K562 (cell line): ENCODE data around the gene ALDH3A2. TPM values are rescaled to one million over a fixed set of nuclear protein-coding genes. Genes with fewer than 3 reads are reported as not detected.

Experiments used
- ATAC-seq: fragments of 200-7000 bp; cut with Tn5 transposase; 3 replicates; pipeline ENCODE4 v1.9.1; 2020; ENCODE audit warnings: moderate library complexity
- BruUV-seq: library from RNA; stranded (reverse); fragments of 400-500 nt; replicated peaks from 2 replicates; lab custom pipeline; 2021; lab: Mats Ljungman, UMichigan
- CTCF ChIA-PET: fragments of 300-600 bp; formaldehyde crosslinking; extraction: SDS; loops from one replicate; lab custom pipeline; 2021; ENCODE audit warnings: low intra/inter-chr PET ratio; lab: Yijun Ruan, JAX
- POLR2A ChIA-PET: fragments of 300-600, 350-650 bp; sonication (Branson Sonifier 250); formaldehyde crosslinking; extraction: SDS; loops from one replicate; lab custom pipeline; 2021; ENCODE audit warnings: antibody characterized with exemption, inconsistent platforms; lab: Yijun Ruan, JAX
- DNase-seq, 4 experiments: peaks; one replicate each; pipeline versions ENCODE4 v3.0.0 to v3.0.0-alpha.2; 2011 to 2018; ENCODE audit warnings: low spot score in 3 of 4, mixed read lengths in 3 of 4; ENCODE audit errors: extremely low read depth in 1 of 4
- FAIRE-seq: peaks from 2 replicates; lab custom pipeline; 2011; peaks lifted over from hg19 to GRCh38; lab: Jason Lieb, UNC
- H2AFZ ChIP-seq: 2 replicates; pipeline ENCODE4 v1.6.0; 2011; ENCODE audit warnings: low read depth, low read length, control low read depth, inconsistent platforms
- H3K27ac ChIP-seq: fragments of 200-600 bp; 3 replicates; pipeline ENCODE4 v1.8.0; 2011; ENCODE audit warnings: low read depth, mild to moderate bottlenecking, control low read depth, inconsistent platforms, low read length, moderate library complexity, mixed read lengths; ENCODE audit errors: extremely low read depth
- H3K27me3 ChIP-seq, 2 experiments: fragments of 300-600 bp in 1 of 2; 2 replicates in 1 of 2; 3 replicates in 1 of 2; pipeline versions ENCODE4 v1.6.0 to v1.8.0; 2011; ENCODE audit warnings: inconsistent platforms in 2 of 2, low read length in 2 of 2, mild to moderate bottlenecking in 1 of 2, mixed read lengths in 1 of 2, moderate library complexity in 1 of 2; ENCODE audit not compliant: control insufficient read depth in 2 of 2, insufficient read depth in 2 of 2
- H3K36me3 ChIP-seq: fragments of 300-600 bp; 3 replicates; pipeline ENCODE4 v1.8.0; 2011; ENCODE audit warnings: mild to moderate bottlenecking, low read length, inconsistent platforms; ENCODE audit not compliant: control insufficient read depth, insufficient read depth
- H3K4me1 ChIP-seq, 2 experiments: fragments of 200-600 bp in 1 of 2; replicated peaks in 1 of 2; 2 replicates in 1 of 2; 3 replicates in 1 of 2; pipeline versions ENCODE4 v1.5.1 to v1.8.0; 2011; ENCODE audit warnings: inconsistent platforms in 2 of 2, low read length in 2 of 2, mild to moderate bottlenecking in 1 of 2, mixed read lengths in 1 of 2, moderate library complexity in 1 of 2; ENCODE audit not compliant: control insufficient read depth in 2 of 2, insufficient read depth in 2 of 2
- H3K4me2 ChIP-seq: 2 replicates; pipeline ENCODE4 v1.6.1; 2011; ENCODE audit warnings: low read length, control low read depth, inconsistent platforms, mixed read lengths; ENCODE audit not compliant: insufficient read depth
- H3K4me3 ChIP-seq: fragments of 200-600 bp; sonication (generic), shearing (Covaris generic); 2 replicates; pipeline ENCODE4 v1.5.1; 2016; ENCODE audit warnings: control low read depth, inconsistent platforms
- H3K79me2 ChIP-seq: fragments of 200-600 bp; 3 replicates; pipeline ENCODE4 v1.8.0; 2011; ENCODE audit warnings: low read length, inconsistent platforms; ENCODE audit not compliant: control insufficient read depth, insufficient read depth
- H3K9ac ChIP-seq, 2 experiments: 2 replicates each; pipeline versions ENCODE4 v1.6.0 to v1.6.1; 2011; ENCODE audit warnings: low read depth in 2 of 2, low read length in 2 of 2, control low read depth in 1 of 2, inconsistent platforms in 1 of 2, mild to moderate bottlenecking in 1 of 2, mixed read lengths in 1 of 2; ENCODE audit not compliant: insufficient read depth in 1 of 2
- H3K9me1 ChIP-seq: one replicate; pipeline ENCODE4 v1.6.0; 2011; ENCODE audit warnings: inconsistent platforms, mild to moderate bottlenecking, low read length, moderate library complexity; ENCODE audit not compliant: control insufficient read depth, insufficient read depth
- H3K9me3 ChIP-seq: replicated peaks from 2 replicates; pipeline ENCODE4 v1.5.1; 2011; ENCODE audit warnings: low read depth, low read length, inconsistent platforms; ENCODE audit not compliant: control insufficient read depth, insufficient read depth
- H4K20me1 ChIP-seq: replicated peaks from 2 replicates; pipeline ENCODE4 v1.6.1; 2011; ENCODE audit warnings: low read length, inconsistent platforms, mixed read lengths; ENCODE audit not compliant: control insufficient read depth, insufficient read depth
- BDP1 ChIP-seq: IDR thresholded peaks from 3 replicates; pipeline ENCODE4 v1.6.1; 2011; ENCODE audit not compliant: insufficient read length, insufficient read depth
- BRD4 ChIP-seq: fragments of 200-600 bp; sonication (generic); IDR thresholded peaks from 2 replicates; pipeline ENCODE4 v1.6.1; 2017; ENCODE audit warnings: inconsistent platforms
- EGR1 ChIP-seq: fragments of 450-650 bp; conservative IDR thresholded peaks from 2 replicates; pipeline ENCODE4 v1.6.1; 2017; ENCODE audit warnings: mild to moderate bottlenecking
- FOXA1 ChIP-seq: fragments of 450-650 bp; IDR thresholded peaks from 2 replicates; pipeline ENCODE4 v1.6.1; 2016; ENCODE audit warnings: mild to moderate bottlenecking, borderline replicate concordance
- MBD2 ChIP-seq: sonication (generic); IDR thresholded peaks from 2 replicates; pipeline ENCODE4 v1.6.1; 2016; ENCODE audit warnings: low read depth, borderline replicate concordance
- NFE2 ChIP-seq: IDR thresholded peaks from 2 replicates; pipeline ENCODE4 v1.6.1; 2014; ENCODE audit warnings: antibody characterized with exemption, low read depth
- NR3C1 ChIP-seq: sonication (generic); formaldehyde crosslinking; IDR thresholded peaks from 2 replicates; pipeline ENCODE4 v1.8.1; 2022; ENCODE audit warnings: missing genetic modification reagents
- POLR3G ChIP-seq: IDR thresholded peaks from 2 replicates; pipeline ENCODE4 v1.6.1; 2011; ENCODE audit not compliant: insufficient read length, insufficient replicate concordance; ENCODE audit errors: extremely low read depth
- SUPT5H ChIP-seq: fragments of 450-650 bp; IDR thresholded peaks from 2 replicates; pipeline ENCODE4 v1.6.1; 2016
- TSC22D4 ChIP-seq: fragments of 450-650 bp; IDR thresholded peaks from 2 replicates; pipeline ENCODE4 v1.6.1; 2016; ENCODE audit warnings: missing genetic modification characterization, missing biosample characterization, control low read depth
- ZBTB1 ChIP-seq: sonication (generic); formaldehyde crosslinking; IDR thresholded peaks from 2 replicates; pipeline ENCODE4 v1.8.1; 2023; ENCODE audit warnings: missing genetic modification reagents, low read depth, mild to moderate bottlenecking, borderline replicate concordance
- ZEB2 ChIP-seq: fragments of 450-650 bp; IDR thresholded peaks from 2 replicates; pipeline ENCODE4 v1.6.1; 2016
- ZNF224 ChIP-seq: sonication (generic); formaldehyde crosslinking; IDR thresholded peaks from 2 replicates; pipeline ENCODE4 v1.8.0; 2022; ENCODE audit warnings: mild to moderate bottlenecking, missing genetic modification reagents
- ZNF431 ChIP-seq: sonication (generic); formaldehyde crosslinking; IDR thresholded peaks from 2 replicates; pipeline ENCODE4 v1.8.0; 2022; ENCODE audit warnings: mild to moderate bottlenecking, missing genetic modification reagents
- WGBS: fragments of 100-300 bp; shearing (Covaris generic); methylation state at CpG from one replicate; pipeline ENCODE4 v1.1.6; 2016; ENCODE audit warnings: low coverage, mixed read lengths; ENCODE audit not compliant: insufficient coverage; ENCODE audit errors: missing lambda C conversion rate; 5-methylcytosine and 5-hydroxymethylcytosine counted together
- in situ Hi-C: fragments of 300-500 bp; cut with MboI; formaldehyde crosslinking; loops from 4 replicates; pipeline ENCODE4 v1.15.0; 2018; ENCODE audit warnings: inconsistent platforms, mixed read lengths
- intact Hi-C: fragments of 100-400 bp; cut with micrococcal nuclease; formaldehyde crosslinking; loops from 2 replicates; pipeline ENCODE4 v1.14.2; 2022
- polyA plus RNA-seq, 8 experiments: library from polyadenylated mRNA; depleted of rRNA in 4 of 8; stranded (reverse) in 5 of 8; unstranded in 3 of 8; fragments of >200 nt; fragmentation: Nextera tagmentation in 2 of 8; fragmentation: Illumina TruSeq in 1 of 8; extraction: Ambion mirVana in 2 of 8; extraction: Trizol in 1 of 8; gene quantifications; 2 replicates each; pipeline versions ENCODE4 v1.2.1 to v1.2.3, GENCODE V29; 2011 to 2014; ENCODE audit warnings: inconsistent platforms in 1 of 8, missing spikeins in 1 of 8
- total RNA-seq, 7 experiments: library from RNA; depleted of rRNA in 6 of 7; stranded (reverse); fragments of >200 nt in 6 of 7; fragmentation: Illumina TruSeq in 2 of 7; extraction: Trizol in 2 of 7; gene quantifications; 2 replicates each; pipeline versions ENCODE4 v1.2.1 to v1.2.3, GENCODE V29; 2011 to 2021; ENCODE audit warnings: low replicate concordance in 1 of 7
- TF ChIP-seq, protein P1 (sequence below): IDR thresholded peaks from 2 replicates; pipeline ENCODE4 v1.6.1; 2012; ENCODE audit warnings: low read depth, low read length, improper control_type of control experiment, borderline replicate concordance
- TF ChIP-seq, protein P2 (sequence below): fragments of 250-450 bp; sonication (Bioruptor Pico); IDR thresholded peaks from 2 replicates; pipeline ENCODE4 v1.9.0; 2021; ENCODE audit warnings: mild to moderate bottlenecking, inconsistent platforms

ALDH3A2 gene
- total and polyA plus RNA-seq, 9 of the 15 experiments (the other 6 are each of a cell fraction or from before 2014, with no cell fraction given) = 0.01 to 0.78 (median 0.12) TPM; not detected in 5

- Histone ChIP-seq H3K4me2 (no peak overlapping the region), H2AFZ (no peak overlapping the region), H3K4me3 (no peak overlapping the region), H3K36me3 (no peaks in the 10 kb centered on the region), H3K27ac (no peak overlapping the region), H3K9me1 (no peaks in the 10 kb centered on the region), H3K79me2 (no peaks in the 10 kb centered on the region), H3K4me1 (no peaks in the 10 kb centered on the region), H3K9me3 (no peaks in the 10 kb centered on the region), H3K9ac (no peak overlapping the region), H4K20me1 (no peaks in the 10 kb centered on the region), H3K27me3 (no peaks in the 10 kb centered on the region; a peak in 1 of 5 replicates)
- intact Hi-C loops = no loop called here
- CTCF ChIA-PET = no interaction called here
- POLR2A ChIA-PET = no interaction called here
- TF ChIP-seq NFE2 (no peak), BDP1 (no peak), FOXA1 (no peak), TSC22D4 (no peak), SUPT5H (no peak), BRD4 (no peak), NR3C1 (CRISPR knock-in tag) (no peak), ZNF224 (no peak), MBD2 (no peak), ZBTB1 (CRISPR knock-in tag) (no peak), ZNF431 (no peak), ZEB2 (no peak), EGR1 (no peak), POLR3G (no peak)
- TF ChIP-seq, protein P1, sequence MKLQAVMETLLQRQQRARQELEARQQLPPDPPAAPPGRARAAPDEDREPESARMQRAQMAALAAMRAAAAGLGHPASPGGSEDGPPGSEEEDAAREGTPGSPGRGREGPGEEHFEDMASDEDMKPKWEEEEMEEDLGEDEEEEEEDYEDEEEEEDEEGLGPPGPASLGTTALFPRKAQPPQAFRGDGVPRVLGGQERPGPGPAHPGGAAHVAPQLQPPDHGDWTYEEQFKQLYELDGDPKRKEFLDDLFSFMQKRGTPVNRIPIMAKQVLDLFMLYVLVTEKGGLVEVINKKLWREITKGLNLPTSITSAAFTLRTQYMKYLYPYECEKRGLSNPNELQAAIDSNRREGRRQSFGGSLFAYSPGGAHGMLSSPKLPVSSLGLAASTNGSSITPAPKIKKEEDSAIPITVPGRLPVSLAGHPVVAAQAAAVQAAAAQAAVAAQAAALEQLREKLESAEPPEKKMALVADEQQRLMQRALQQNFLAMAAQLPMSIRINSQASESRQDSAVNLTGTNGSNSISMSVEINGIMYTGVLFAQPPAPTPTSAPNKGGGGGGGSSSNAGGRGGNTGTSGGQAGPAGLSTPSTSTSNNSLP = no peak
- TF ChIP-seq, protein P2, sequence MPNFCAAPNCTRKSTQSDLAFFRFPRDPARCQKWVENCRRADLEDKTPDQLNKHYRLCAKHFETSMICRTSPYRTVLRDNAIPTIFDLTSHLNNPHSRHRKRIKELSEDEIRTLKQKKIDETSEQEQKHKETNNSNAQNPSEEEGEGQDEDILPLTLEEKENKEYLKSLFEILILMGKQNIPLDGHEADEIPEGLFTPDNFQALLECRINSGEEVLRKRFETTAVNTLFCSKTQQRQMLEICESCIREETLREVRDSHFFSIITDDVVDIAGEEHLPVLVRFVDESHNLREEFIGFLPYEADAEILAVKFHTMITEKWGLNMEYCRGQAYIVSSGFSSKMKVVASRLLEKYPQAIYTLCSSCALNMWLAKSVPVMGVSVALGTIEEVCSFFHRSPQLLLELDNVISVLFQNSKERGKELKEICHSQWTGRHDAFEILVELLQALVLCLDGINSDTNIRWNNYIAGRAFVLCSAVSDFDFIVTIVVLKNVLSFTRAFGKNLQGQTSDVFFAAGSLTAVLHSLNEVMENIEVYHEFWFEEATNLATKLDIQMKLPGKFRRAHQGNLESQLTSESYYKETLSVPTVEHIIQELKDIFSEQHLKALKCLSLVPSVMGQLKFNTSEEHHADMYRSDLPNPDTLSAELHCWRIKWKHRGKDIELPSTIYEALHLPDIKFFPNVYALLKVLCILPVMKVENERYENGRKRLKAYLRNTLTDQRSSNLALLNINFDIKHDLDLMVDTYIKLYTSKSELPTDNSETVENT (CRISPR knock-in tag) = no peak
- BruUV-seq = no TSS peak
- ATAC-seq (no peak), FAIRE-seq (no peak), DNase-seq (no peak)
- in situ Hi-C loops = no loop called here
- WGBS = 0% methylated on average over 5 of the region's 5 CpGs
Measured at GRCh38 chr17:19664136-19664820, 15.7 kb downstream of the ALDH3A2 start.
